GM21367 (cell line): ENCODE results near the gene RPS6KB1.
"Not testable (repeated sequence)": the region's sequence is repeated elsewhere in the genome, so short reads cannot be mapped to it uniquely, and the experiment has no call there.

ENCODE experiments used
- ATAC-seq: cut with Tn5 transposase; IDR thresholded peaks from one replicate; pipeline ENCODE4 v1.9.1; 2021; ENCODE audit not compliant: unreplicated experiment

Gene RPS6KB1

GRCh38 chr17:59933317-59933716, 40.4 kb downstream of the RPS6KB1 start:
- ATAC-seq, result not testable (repeated sequence)

- not testable (repeated sequence) for ATAC-seq
These were observed 47.8 kb downstream of the RPS6KB1 start for GRCh38 chr17:59940697-59941096.

GRCh38 chr17:59941131-59941530, 48.2 kb downstream of the RPS6KB1 start:
- ATAC-seq, result no peak

GRCh38 chr17:59946433-59946832, 53.5 kb downstream of the RPS6KB1 start:
- not testable (repeated sequence) for ATAC-seq

GRCh38 chr17:59947310-59947709, 54.4 kb downstream of the RPS6KB1 start:
- not testable (repeated sequence) for ATAC-seq

- no peak for ATAC-seq
These were observed 57.1 kb downstream of the RPS6KB1 start for GRCh38 chr17:59950049-59950448.

- ATAC-seq, result no peak
These were observed 61.9 kb downstream of the RPS6KB1 start for GRCh38 chr17:59954856-59955255.

- not testable (repeated sequence) for ATAC-seq
These were observed 66.7 kb downstream of the RPS6KB1 start for GRCh38 chr17:59959574-59959973.

- no peak for ATAC-seq
These were observed 69.9 kb downstream of the RPS6KB1 start for GRCh38 chr17:59962739-59963318.

GRCh38 chr17:59963738-59964481, 71.0 kb downstream of the RPS6KB1 start:
- peak; percentile 28 for ATAC-seq

- ATAC-seq, result peak; percentile 68
These were observed 71.8 kb downstream of the RPS6KB1 start, which contains the start of gene RNFT1 for GRCh38 chr17:59964482-59965328. RNFT1 (minus strand) TSS chr17:59964740; CDS start chr17:59964663, 77 bp downstream.

- not testable (repeated sequence) for ATAC-seq
These were observed 78.8 kb downstream of the RPS6KB1 start for GRCh38 chr17:59971771-59972170.

- ATAC-seq, result no peak
These were observed 79.9 kb downstream of the RPS6KB1 start for GRCh38 chr17:59972778-59973177.

GRCh38 chr17:59973483-59973882, 80.6 kb downstream of the RPS6KB1 start:
- ATAC-seq, result not testable (repeated sequence)

GRCh38 chr17:59975166-59975565, 82.2 kb downstream of the RPS6KB1 start:
- not testable (repeated sequence) for ATAC-seq

- not testable (repeated sequence) for ATAC-seq
These were observed 103.7 kb downstream of the RPS6KB1 start for GRCh38 chr17:59996608-59997007.
